ENCODE data around the gene CHAF1B. TPM values are rescaled to one million over a fixed set of nuclear protein-coding genes. Genes with fewer than 3 reads are reported as not detected.
A peak's percentile ranks its signal among the peaks of the same experiment; 100 is the strongest.

The CHAF1B gene
- total and polyA plus RNA-seq, 2 of the 8 experiments (the other 6 are each of a cell fraction or from before 2014, with no cell fraction given) = 11.8 to 23.1 TPM

GRCh38 chr21:36454706-36455105 lies 69.5 kb downstream of the CHAF1B start:
- Histone ChIP-seq H2BK120ac (replicated peaks; ENCODE audit: low read depth, low read length) (no peak overlapping the region), H3K79me2 (ENCODE audit: control insufficient read depth in 1 of 2, insufficient read depth in 2 of 2, low read length in 2 of 2) (no peaks in the 10 kb centered on the region), H3K79me1 (ENCODE audit: low read depth, low read length) (no peaks in the 10 kb centered on the region), H3K27me3 (replicated peaks in 1 of 4; ENCODE audit: control insufficient read depth in 3 of 4, extremely low read depth in 1 of 4, insufficient read depth in 3 of 4, low read length in 3 of 4) (no peaks in the 10 kb centered on the region), H3K56ac (replicated peaks; ENCODE audit: insufficient read length, low read depth, low read length) (no peak overlapping the region), H3K4me2 (ENCODE audit: insufficient read depth in 1 of 2, low read depth in 2 of 2, low read length in 2 of 2) (0 out of 4 replicates have a peak overlapping the region, but pooled peaks of 1 of the 2 experiments have one; percentile 2), H3K4ac (replicated peaks; ENCODE audit: insufficient read length, low read depth, low read length) (no peak overlapping the region), H3K4me3 (ENCODE audit: extremely low read depth in 1 of 4, insufficient read depth in 2 of 4, low read depth in 3 of 4, low read length in 4 of 4) (no peak overlapping the region), H3K23ac (ENCODE audit: insufficient read length) (no peak overlapping the region), H3K9me3 (ENCODE audit: insufficient read depth in 2 of 2, low read depth in 1 of 2, low read length in 1 of 2) (no peaks in the 10 kb centered on the region), H2AFZ (ENCODE audit: low read length) (no peak overlapping the region), H3K9ac (replicated peaks in 1 of 4; ENCODE audit: extremely low read depth in 1 of 4, low read depth in 3 of 4, low read length in 3 of 4) (no peak overlapping the region), H3K4me1 (replicated peaks in 1 of 4; ENCODE audit: control insufficient read depth in 3 of 4, insufficient read depth in 4 of 4, low read length in 3 of 4) (peaks cover 0 to 7% (median 3%) of the 10 kb centered on the region in 4 experiments; a peak in 4 of 7 replicates), H3K14ac (ENCODE audit: insufficient read length) (no peak overlapping the region), H2BK20ac (ENCODE audit: low read length) (no peak overlapping the region), H4K91ac (replicated peaks; ENCODE audit: insufficient read length, low read length) (no peak overlapping the region), H3K27ac (ENCODE audit: low read depth, low read length) (no peak overlapping the region), H2BK5ac (ENCODE audit: low read depth, low read length) (no peak overlapping the region), H2BK15ac (ENCODE audit: low read length) (no peak overlapping the region), H4K8ac (ENCODE audit: extremely low read depth, insufficient read depth, low read length) (no peak overlapping the region), H3K18ac (ENCODE audit: extremely low read depth, low read length) (no peak overlapping the region; the same call in 1 of the 2 replicates), H3K36me3 (ENCODE audit: control insufficient read depth in 2 of 4, insufficient read depth in 4 of 4, low read length in 3 of 4) (no peaks in the 10 kb centered on the region), H2BK12ac (ENCODE audit: low read depth, low read length) (no peak overlapping the region), H2AK5ac (ENCODE audit: low read depth, low read length) (no peak overlapping the region), H4K5ac (ENCODE audit: insufficient read length, low read depth, low read length) (no peak overlapping the region), H3K23me2 (ENCODE audit: low read depth, low read length) (no peaks in the 10 kb centered on the region), H4K20me1 (replicated peaks in 1 of 2; ENCODE audit: control insufficient read depth in 1 of 2, insufficient read depth in 2 of 2, low read length in 2 of 2) (no peaks in the 10 kb centered on the region)
- WGBS, 2 experiments (ENCODE audit: extremely low coverage in 1 of 2, insufficient coverage in 1 of 2, insufficient read length in 1 of 2, insufficient replicate concordance in 2 of 2, low coverage in 1 of 2, low lambda C conversion rate in 2 of 2, missing lambda C conversion rate in 1 of 2) = 82% methylated on average over 4 of the region's 4 CpGs; no CpG with 5 or more reads in 1 of the 2 experiments
- POLR2A ChIA-PET (ENCODE audit: partially characterized antibody) = interaction anchor here (0.6 to 1.8 kb wide), 3 partner anchors 16 to 30 kb away, joined by 3 to 5 read pairs (median 3); no protein-coding TSS in a partner anchor
- no peak for FAIRE-seq
- no peak for TF ChIP-seq SP4 (IDR thresholded peaks at IDR 0.05; ENCODE audit: low read length)
- TF ChIP-seq TAF7 (optimal IDR thresholded peaks at IDR 0.05; ENCODE audit: borderline replicate concordance, low read depth, low read length) = no peak
- TF ChIP-seq ZNF274 (IDR thresholded peaks at IDR 0.05; ENCODE audit: borderline replicate concordance, extremely low read depth, low read length) = no peak
- no peak for TF ChIP-seq KDM1A (IDR thresholded peaks at IDR 0.05; ENCODE audit: borderline replicate concordance, low read length)
- TF ChIP-seq HDAC6 (IDR thresholded peaks at IDR 0.05; ENCODE audit: low read depth, low read length) = no peak
- TF ChIP-seq YY1 (IDR thresholded peaks at IDR 0.05; ENCODE audit: low read depth, low read length) = no peak
- TF ChIP-seq PHF8 (conservative IDR thresholded peaks at IDR 0.05; ENCODE audit: low read depth, low read length) = no peak
- no peak for TF ChIP-seq RNF2 (IDR thresholded peaks at IDR 0.05; ENCODE audit: borderline replicate concordance, low read depth, low read length, missing control alignments, poor library complexity, severe bottlenecking)
- no peak for TF ChIP-seq TAF1 (IDR thresholded peaks at IDR 0.05; ENCODE audit: low read depth, low read length)
- TF ChIP-seq EGR1 (IDR thresholded peaks at IDR 0.05; ENCODE audit: borderline replicate concordance, low read depth, low read length) = no peak
- TF ChIP-seq JUN (IDR thresholded peaks at IDR 0.05; ENCODE audit: low read depth, low read length) = no peak
- CTCF ChIA-PET (ENCODE audit: partially characterized antibody) = interaction anchor here (0.8 to 1.9 kb wide), 5 partner anchors 9 to 70 kb away, joined by 3 to 5 read pairs (median 3); partner anchors contain the start of gene CLDN14
- no peak for DNase-seq (ENCODE audit: low read depth in 1 of 2, low spot score in 2 of 2)

Data from H1 (cell line).